GM12865 (cell line): ENCODE data around the gene GDAP1L1.

Experiments used
- DNase-seq: peaks from one replicate; pipeline ENCODE4 v3.0.0; 2010; ENCODE audit warnings: low read depth
- H3K4me3 ChIP-seq: 2 replicates; pipeline ENCODE4 v1.5.1; 2011; ENCODE audit warnings: mild to moderate bottlenecking, low read depth, low read length, control low read depth
- CTCF ChIP-seq: IDR thresholded peaks from 2 replicates; pipeline ENCODE4 v1.5.1; 2011; ENCODE audit warnings: low read length, control low read depth, low read depth, inconsistent platforms; ENCODE audit not compliant: insufficient read depth; ENCODE audit errors: missing control alignments

Gene GDAP1L1

GRCh38 chr20:44253528-44253927, 6.4 kb downstream of the GDAP1L1 start:
- no peak for TF ChIP-seq CTCF
- no peak for DNase-seq
- H3K4me3 ChIP-seq = no peak overlapping the region

- TF ChIP-seq CTCF = no peak
- H3K4me3 ChIP-seq = no peak overlapping the region
- no peak for DNase-seq
Measured at GRCh38 chr20:44254073-44254472, 7.0 kb downstream of the GDAP1L1 start.

GRCh38 chr20:44255942-44256341, 8.8 kb downstream of the GDAP1L1 start:
- no peak for TF ChIP-seq CTCF
- no peak for DNase-seq
- no peak overlapping the region for H3K4me3 ChIP-seq

GRCh38 chr20:44256961-44257360, 9.9 kb downstream of the GDAP1L1 start:
- no peak overlapping the region for H3K4me3 ChIP-seq
- no peak for TF ChIP-seq CTCF
- DNase-seq = no peak

- DNase-seq = no peak
- H3K4me3 ChIP-seq = no peak overlapping the region
- TF ChIP-seq CTCF = no peak
Measured at GRCh38 chr20:44258226-44258890, 11.2 kb downstream of the GDAP1L1 start.

- H3K4me3 ChIP-seq = no peak overlapping the region
- TF ChIP-seq CTCF = no peak
- DNase-seq = no peak
Measured at GRCh38 chr20:44264287-44264686, 17.2 kb downstream of the GDAP1L1 start.

GRCh38 chr20:44268802-44269201, 21.7 kb downstream of the GDAP1L1 start:
- TF ChIP-seq CTCF = no peak
- no peak for DNase-seq
- no peak overlapping the region for H3K4me3 ChIP-seq
